IMR-90 (cell line): ENCODE data around the gene AP1S1. TPM values are rescaled to one million over a fixed set of nuclear protein-coding genes. Genes with fewer than 3 reads are reported as not detected.

Experiments
- ATAC-seq: fragments of 200-7000 bp; cut with Tn5 transposase; 2 replicates; pipeline ENCODE4 v1.9.1; 2020; ENCODE audit warnings: low read depth, mild to moderate bottlenecking, moderate library complexity
- BruUV-seq: library from RNA; stranded (reverse); fragments of 400-500 nt; replicated peaks from 2 replicates; lab custom pipeline; 2021; lab: Mats Ljungman, UMichigan
- CTCF ChIA-PET: fragments of 300-600 bp; formaldehyde crosslinking; extraction: SDS; loops from one replicate; lab custom pipeline; 2021; ENCODE audit warnings: antibody characterized with exemption; lab: Yijun Ruan, JAX
- POLR2A ChIA-PET: fragments of 300-600 bp; sonication (Branson Sonifier 250); formaldehyde crosslinking; loops from one replicate; lab custom pipeline; 2022; ENCODE audit warnings: antibody characterized with exemption; ENCODE audit not compliant: unreplicated experiment; lab: Charles Lee
- DNase-seq: peaks from one replicate; pipeline ENCODE4 v3.0.0; 2013
- H2AFZ ChIP-seq: replicated peaks from 2 replicates; pipeline ENCODE3; 2013; ENCODE audit warnings: low read length, mild to moderate bottlenecking; ENCODE audit not compliant: poor library complexity
- H2AK5ac ChIP-seq: 2 replicates; pipeline ENCODE4 v1.6.1; 2013; ENCODE audit warnings: low read depth, low read length, inconsistent platforms
- H2AK9ac ChIP-seq: replicated peaks from 2 replicates; pipeline ENCODE3; 2013; ENCODE audit warnings: mild to moderate bottlenecking, low read depth, low read length, moderate library complexity; ENCODE audit not compliant: poor library complexity
- H2BK120ac ChIP-seq: 2 replicates; pipeline ENCODE4 v1.6.1; 2013; ENCODE audit warnings: low read depth, low read length, inconsistent platforms
- H2BK15ac ChIP-seq: 3 replicates; pipeline ENCODE4 v1.6.1; 2013; ENCODE audit warnings: low read depth, low read length, inconsistent platforms
- H2BK20ac ChIP-seq: 2 replicates; pipeline ENCODE4 v1.6.1; 2013; ENCODE audit warnings: low read depth, mild to moderate bottlenecking, inconsistent platforms, low read length, moderate library complexity
- H2BK5ac ChIP-seq: 2 replicates; pipeline ENCODE4 v1.6.1; 2013; ENCODE audit warnings: mild to moderate bottlenecking, low read depth, low read length, inconsistent platforms; ENCODE audit not compliant: poor library complexity, severe bottlenecking
- H3K14ac ChIP-seq: replicated peaks from 2 replicates; pipeline ENCODE4 v1.6.1; 2013; ENCODE audit warnings: low read depth, low read length, inconsistent platforms
- H3K18ac ChIP-seq: 2 replicates; pipeline ENCODE4 v1.6.1; 2013; ENCODE audit warnings: low read depth, low read length, control low read depth
- H3K23ac ChIP-seq: 2 replicates; pipeline ENCODE4 v1.6.1; 2013; ENCODE audit warnings: low read depth, low read length, inconsistent platforms
- H3K27ac ChIP-seq: 2 replicates; pipeline ENCODE4 v1.5.1; 2013; ENCODE audit warnings: mild to moderate bottlenecking, control low read depth, low read length; ENCODE audit not compliant: insufficient read depth
- H3K27me3 ChIP-seq: 2 replicates; pipeline ENCODE4 v1.6.1; 2013; ENCODE audit warnings: low read length; ENCODE audit not compliant: control insufficient read depth, insufficient read depth
- H3K36me3 ChIP-seq: 2 replicates; pipeline ENCODE4 v1.6.1; 2013; ENCODE audit warnings: low read length, mixed read lengths; ENCODE audit not compliant: control insufficient read depth, insufficient read depth
- H3K4ac ChIP-seq: 2 replicates; pipeline ENCODE4 v1.6.1; 2013; ENCODE audit warnings: low read depth, low read length, inconsistent platforms
- H3K4me1 ChIP-seq: 2 replicates; pipeline ENCODE4 v1.6.1; 2013; ENCODE audit warnings: low read length, mixed read lengths; ENCODE audit not compliant: control insufficient read depth, insufficient read depth
- H3K4me2 ChIP-seq: 2 replicates; pipeline ENCODE4 v1.6.1; 2013; ENCODE audit warnings: low read depth, mild to moderate bottlenecking, control low read depth, low read length, moderate library complexity
- H3K4me3 ChIP-seq: 2 replicates; pipeline ENCODE4 v1.5.1; 2013; ENCODE audit warnings: low read depth, mild to moderate bottlenecking, control low read depth, low read length, moderate library complexity; ENCODE audit not compliant: insufficient read depth
- H3K56ac ChIP-seq: 2 replicates; pipeline ENCODE4 v1.6.1; 2013; ENCODE audit warnings: low read length, inconsistent platforms; ENCODE audit not compliant: insufficient read depth; ENCODE audit errors: extremely low read depth
- H3K79me1 ChIP-seq, 2 experiments: 2 replicates each; pipeline ENCODE4 v1.6.1; 2013; ENCODE audit warnings: low read length in 2 of 2, inconsistent platforms in 1 of 2, low read depth in 1 of 2
- H3K9ac ChIP-seq: 2 replicates; pipeline ENCODE4 v1.6.1; 2013; ENCODE audit warnings: low read depth, low read length, control low read depth
- H3K9me1 ChIP-seq: 2 replicates; pipeline ENCODE4 v1.6.1; 2013; ENCODE audit warnings: low read length, inconsistent platforms; ENCODE audit not compliant: insufficient read depth
- H3K9me3 ChIP-seq: 2 replicates; pipeline ENCODE4 v1.6.1; 2013; ENCODE audit warnings: low read length; ENCODE audit not compliant: control insufficient read depth, insufficient read depth
- H4K20me1 ChIP-seq: 2 replicates; pipeline ENCODE4 v1.6.1; 2013; ENCODE audit warnings: low read length, inconsistent platforms; ENCODE audit not compliant: insufficient read depth
- H4K5ac ChIP-seq: 2 replicates; pipeline ENCODE4 v1.6.1; 2013; ENCODE audit warnings: mild to moderate bottlenecking, low read depth, low read length, control low read depth
- H4K8ac ChIP-seq, 2 experiments: 2 replicates each; pipeline ENCODE4 v1.6.1; 2013; ENCODE audit warnings: low read depth in 2 of 2, low read length in 2 of 2, control low read depth in 1 of 2, inconsistent platforms in 1 of 2
- H4K91ac ChIP-seq: 2 replicates; pipeline ENCODE4 v1.6.1; 2013; ENCODE audit warnings: low read depth, low read length, inconsistent platforms; ENCODE audit not compliant: insufficient read depth
- BHLHE40 ChIP-seq: fragments of 150-350 bp; IDR thresholded peaks from 2 replicates; pipeline ENCODE4 v1.6.1; 2016; ENCODE audit warnings: mild to moderate bottlenecking, low read depth, low read length
- CEBPB ChIP-seq: IDR thresholded peaks from 2 replicates; pipeline ENCODE4 v1.6.1; 2012; ENCODE audit warnings: low read depth, low read length, improper control_type of control experiment
- CHD1 ChIP-seq: IDR thresholded peaks from 2 replicates; pipeline ENCODE4 v1.6.1; 2012; ENCODE audit warnings: low read depth, low read length, improper control_type of control experiment
- CTCF ChIP-seq: conservative IDR thresholded peaks from 2 replicates; pipeline ENCODE4 v1.5.1; 2012; ENCODE audit warnings: mild to moderate bottlenecking, low read depth, low read length, improper control_type of control experiment
- FOS ChIP-seq: fragments of 150-350 bp; IDR thresholded peaks from 2 replicates; pipeline ENCODE4 v1.6.1; 2016; ENCODE audit warnings: low read depth, low read length
- MAFK ChIP-seq: IDR thresholded peaks from 2 replicates; pipeline ENCODE4 v1.6.1; 2012; ENCODE audit warnings: low read depth, low read length, improper control_type of control experiment
- MAZ ChIP-seq: IDR thresholded peaks from 2 replicates; pipeline ENCODE4 v1.6.1; 2012; ENCODE audit warnings: low read depth, mild to moderate bottlenecking, low read length, improper control_type of control experiment, moderate library complexity, borderline replicate concordance
- MXI1 ChIP-seq: IDR thresholded peaks from 2 replicates; pipeline ENCODE4 v1.6.1; 2012; ENCODE audit warnings: low read depth, mild to moderate bottlenecking, low read length, moderate library complexity, borderline replicate concordance
- NFE2L2 ChIP-seq: fragments of 150-350 bp; IDR thresholded peaks from 2 replicates; pipeline ENCODE4 v1.6.1; 2016; ENCODE audit warnings: low read depth, mild to moderate bottlenecking, low read length
- POLR2A ChIP-seq: IDR thresholded peaks from 2 replicates; pipeline ENCODE4 v1.6.1; 2012; ENCODE audit warnings: mild to moderate bottlenecking, low read depth, low read length
- RAD21 ChIP-seq: IDR thresholded peaks from 2 replicates; pipeline ENCODE4 v1.6.1; 2012; ENCODE audit warnings: low read length, improper control_type of control experiment
- RCOR1 ChIP-seq: IDR thresholded peaks from 2 replicates; pipeline ENCODE4 v1.6.1; 2012; ENCODE audit warnings: mild to moderate bottlenecking, low read length, improper control_type of control experiment; ENCODE audit not compliant: insufficient replicate concordance
- RFX5 ChIP-seq: IDR thresholded peaks from 2 replicates; pipeline ENCODE4 v1.8.0; 2012; ENCODE audit warnings: low read depth, mild to moderate bottlenecking, low read length, moderate library complexity
- SMC3 ChIP-seq: fragments of 150-350 bp; IDR thresholded peaks from 2 replicates; pipeline ENCODE4 v1.6.1; 2016; ENCODE audit warnings: low read depth, mild to moderate bottlenecking, antibody characterized with exemption, low read length, moderate library complexity
- USF2 ChIP-seq: fragments of 150-350 bp; IDR thresholded peaks from 2 replicates; pipeline ENCODE4 v1.6.1; 2017; ENCODE audit warnings: mild to moderate bottlenecking, antibody characterized with exemption, low read length, low read depth
- WGBS, 2 experiments: methylation state at CpG; one replicate each; pipeline versions ENCODE4 v1.1.5 to v1.1.7; 2013; ENCODE audit warnings: missing lambda C conversion rate in 2 of 2; ENCODE audit not compliant: insufficient read length in 1 of 2; ENCODE audit errors: extremely low coverage in 2 of 2; 5-methylcytosine and 5-hydroxymethylcytosine counted together
- dilution Hi-C: fragments of 300-500 bp; cut with HindIII; formaldehyde crosslinking; loops from one replicate; pipeline ENCODE4 v1.14.3; 2018; ENCODE audit warnings: low sequenced_read_pairs; ENCODE audit not compliant: unreplicated experiment
- in situ Hi-C: fragments of 300-500 bp; cut with MboI; formaldehyde crosslinking; loops from 3 replicates; pipeline ENCODE4 v1.14.3; 2019; ENCODE audit warnings: low sequenced_read_pairs, inconsistent platforms, mixed read lengths
- intact Hi-C: fragments of 100-400 bp; cut with micrococcal nuclease; formaldehyde crosslinking; loops from 2 replicates; pipeline ENCODE4 v1.10.0; 2022
- polyA plus RNA-seq, 3 experiments: library from polyadenylated mRNA; depleted of rRNA; stranded (reverse); fragments of >200 nt; gene quantifications; 2 replicates each; pipeline ENCODE4 v1.2.3, GENCODE V29; 2012; ENCODE audit warnings: low replicate concordance in 1 of 3
- total RNA-seq: library from RNA; depleted of rRNA; stranded (reverse); fragments of >200 nt; gene quantifications from 2 replicates; pipeline ENCODE4 v1.2.3, GENCODE V29; 2012
- TF ChIP-seq, protein P1 (sequence below): fragments of 150-350 bp; IDR thresholded peaks from 2 replicates; pipeline ENCODE4 v1.6.1; 2016; ENCODE audit warnings: low read depth, mild to moderate bottlenecking, low read length, moderate library complexity, borderline replicate concordance

The AP1S1 gene
- total and polyA plus RNA-seq, 2 of the 4 experiments (the other 2 are of a cell fraction) = 187 to 295 TPM

GRCh38 chr7:101200504-101200861, 46.2 kb downstream of the AP1S1 start:
- H3K79me1 ChIP-seq = no peaks in the 10 kb centered on the region
- no peak overlapping the region for H4K91ac ChIP-seq
- H3K56ac ChIP-seq = no peak overlapping the region
- intact Hi-C loops = no loop called here
- H3K18ac ChIP-seq = no peak overlapping the region
- no peaks in the 10 kb centered on the region for H3K4me1 ChIP-seq
- 0 out of 2 replicates have a peak, but pooled peaks cover 2% of the 10 kb centered on the region for H3K9me3 ChIP-seq
- no peak overlapping the region for H3K4me2 ChIP-seq
- H3K9me1 ChIP-seq = no peaks in the 10 kb centered on the region
- H2BK20ac ChIP-seq = no peak overlapping the region
- H2BK5ac ChIP-seq = no peak overlapping the region
- H2BK120ac ChIP-seq = no peak overlapping the region
- TF ChIP-seq, protein P1, sequence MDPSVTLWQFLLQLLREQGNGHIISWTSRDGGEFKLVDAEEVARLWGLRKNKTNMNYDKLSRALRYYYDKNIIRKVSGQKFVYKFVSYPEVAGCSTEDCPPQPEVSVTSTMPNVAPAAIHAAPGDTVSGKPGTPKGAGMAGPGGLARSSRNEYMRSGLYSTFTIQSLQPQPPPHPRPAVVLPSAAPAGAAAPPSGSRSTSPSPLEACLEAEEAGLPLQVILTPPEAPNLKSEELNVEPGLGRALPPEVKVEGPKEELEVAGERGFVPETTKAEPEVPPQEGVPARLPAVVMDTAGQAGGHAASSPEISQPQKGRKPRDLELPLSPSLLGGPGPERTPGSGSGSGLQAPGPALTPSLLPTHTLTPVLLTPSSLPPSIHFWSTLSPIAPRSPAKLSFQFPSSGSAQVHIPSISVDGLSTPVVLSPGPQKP = no peak
- TF ChIP-seq RCOR1 (no peak), RFX5 (no peak), FOS (no peak), CEBPB (no peak), CTCF (no peak), BHLHE40 (no peak), NFE2L2 (no peak), MAZ (no peak), RAD21 (no peak), USF2 (no peak), CHD1 (no peak), MXI1 (no peak), SMC3 (no peak), MAFK (no peak), POLR2A (no peak)
- H2AK9ac ChIP-seq = no peak overlapping the region
- H3K9ac ChIP-seq = no peak overlapping the region
- H2AK5ac ChIP-seq = no peak overlapping the region
- DNase-seq (no peak), ATAC-seq (no peak)
- no peak overlapping the region for H4K8ac ChIP-seq
- peaks cover 44% of the 10 kb centered on the region for H3K27me3 ChIP-seq
- H2AFZ ChIP-seq = no peak overlapping the region
- no TSS peak for BruUV-seq
- no peak overlapping the region for H3K23ac ChIP-seq
- no peaks in the 10 kb centered on the region for H4K20me1 ChIP-seq
- no peak overlapping the region for H3K4ac ChIP-seq
- H3K27ac ChIP-seq = no peak overlapping the region
- H3K14ac ChIP-seq = no peak overlapping the region
- H3K36me3 ChIP-seq = no peaks in the 10 kb centered on the region
- ChIA-PET POLR2A (no interaction called here), CTCF (interaction anchor here (0.6 kb wide), 1 partner anchor 14 kb away, joined by 7 read pairs; no protein-coding TSS in a partner anchor)
- no peak overlapping the region for H2BK15ac ChIP-seq
- H4K5ac ChIP-seq = no peak overlapping the region
- dilution Hi-C loops = no loop called here
- no CpG with 5 or more reads among the region's 2 CpGs for WGBS, 2 experiments
- in situ Hi-C loops = no loop called here
- H3K4me3 ChIP-seq = no peak overlapping the region
